Keratinocyte (primary cell): Measurements from ENCODE around the gene BRCA2. TPM values are rescaled to one million over a fixed set of nuclear protein-coding genes. Genes with fewer than 3 reads are reported as not detected.

Experiments used
- DNase-seq: peaks from one replicate; pipeline ENCODE4 v3.0.0-alpha.2; 2011; ENCODE audit warnings: low read depth, missing footprints, low spot score
- FAIRE-seq: peaks from 2 replicates; lab custom pipeline; 2011; peaks lifted over from hg19 to GRCh38; lab: Jason Lieb, UNC
- H2AFZ ChIP-seq: 2 replicates; pipeline ENCODE4 v1.6.0; 2012; ENCODE audit warnings: low read length, control low read depth, inconsistent platforms; ENCODE audit not compliant: control insufficient read depth
- H3K27ac ChIP-seq: 2 replicates; pipeline ENCODE4 v1.5.1; 2011; ENCODE audit warnings: low read length; ENCODE audit not compliant: control insufficient read depth, insufficient read depth
- H3K27me3 ChIP-seq: 3 replicates; pipeline ENCODE4 v1.6.0; 2011; ENCODE audit warnings: low read length; ENCODE audit not compliant: control insufficient read depth, insufficient read depth; ENCODE audit errors: extremely low read depth
- H3K36me3 ChIP-seq, 2 experiments: 2 replicates in 1 of 2; 3 replicates in 1 of 2; pipeline ENCODE4 v1.5.1; 2011; ENCODE audit warnings: low read length in 2 of 2, mild to moderate bottlenecking in 1 of 2; ENCODE audit not compliant: control insufficient read depth in 2 of 2, insufficient read depth in 2 of 2; ENCODE audit errors: extremely low read depth in 1 of 2
- H3K4me1 ChIP-seq: 3 replicates; pipeline ENCODE4 v1.5.1; 2011; ENCODE audit warnings: low read length; ENCODE audit not compliant: control insufficient read depth, insufficient read depth; ENCODE audit errors: extremely low read depth
- H3K4me2 ChIP-seq: 3 replicates; pipeline ENCODE4 v1.6.0; 2011; ENCODE audit warnings: low read depth, low read length; ENCODE audit not compliant: control insufficient read depth, insufficient read depth; ENCODE audit errors: extremely low read depth
- H3K4me3 ChIP-seq, 3 experiments: fragments of 200-600 bp in 1 of 3; sonication (generic) in 1 of 3; 2 replicates in 2 of 3; 3 replicates in 1 of 3; pipeline ENCODE4 v1.5.1; 2011 to 2016; ENCODE audit warnings: low read length in 3 of 3, mild to moderate bottlenecking in 3 of 3, control low read depth in 2 of 3, inconsistent platforms in 1 of 3, low read depth in 1 of 3, mixed read lengths in 1 of 3, mixed run types in 1 of 3, moderate library complexity in 1 of 3; ENCODE audit not compliant: control insufficient read depth in 2 of 3, insufficient read depth in 2 of 3; ENCODE audit errors: extremely low read depth in 1 of 3
- H3K79me2 ChIP-seq: 2 replicates; pipeline ENCODE4 v1.6.0; 2012; ENCODE audit warnings: low read length; ENCODE audit not compliant: control insufficient read depth, insufficient read depth
- H3K9ac ChIP-seq: 3 replicates; pipeline ENCODE4 v1.6.0; 2011; ENCODE audit warnings: low read length; ENCODE audit not compliant: control insufficient read depth, insufficient read depth; ENCODE audit errors: extremely low read depth
- H3K9me1 ChIP-seq: 3 replicates; pipeline ENCODE4 v1.6.0; 2011; ENCODE audit warnings: low read length; ENCODE audit not compliant: control insufficient read depth, insufficient read depth; ENCODE audit errors: extremely low read depth
- H3K9me3 ChIP-seq: 2 replicates; pipeline ENCODE4 v1.5.1; 2012; ENCODE audit warnings: low read depth, low read length; ENCODE audit not compliant: control insufficient read depth
- H4K20me1 ChIP-seq: 3 replicates; pipeline ENCODE4 v1.6.0; 2011; ENCODE audit warnings: low read length; ENCODE audit not compliant: control insufficient read depth, insufficient read depth; ENCODE audit errors: extremely low read depth
- CTCF ChIP-seq, 3 experiments: IDR thresholded peaks in 1 of 3; conservative IDR thresholded peaks in 1 of 3; optimal IDR thresholded peaks in 1 of 3; 2 replicates in 2 of 3; 3 replicates in 1 of 3; pipeline versions ENCODE3 to v1.5.1; 2011; ENCODE audit warnings: low read length in 3 of 3, mild to moderate bottlenecking in 3 of 3, moderate library complexity in 2 of 3, control low read depth in 1 of 3, inconsistent platforms in 1 of 3; ENCODE audit not compliant: insufficient read depth in 2 of 3; ENCODE audit errors: extremely low read depth in 1 of 3
- EZH2 ChIP-seq: IDR thresholded peaks from one replicate; pipeline ENCODE4 v1.6.1; 2012; ENCODE audit warnings: inconsistent platforms, mild to moderate bottlenecking, low read length, moderate library complexity
- dilution Hi-C: fragments of 300-500 bp; cut with MboI; formaldehyde crosslinking; loops from one replicate; pipeline ENCODE4 v1.7.0; 2020; ENCODE audit warnings: low sequenced_read_pairs; ENCODE audit not compliant: extremely low pct_ligation_motif_present
- polyA plus RNA-seq, 5 experiments: library from polyadenylated mRNA; depleted of rRNA in 3 of 5; stranded (reverse) in 3 of 5; stranded (forward) in 1 of 5; unstranded in 1 of 5; fragments of >200 nt; gene quantifications; 1 replicate in 1 of 5; 2 replicates in 3 of 5; 3 replicates in 1 of 5; pipeline versions ENCODE4 v1.2.1 to v1.2.3, GENCODE V29; 2011 to 2012; ENCODE audit warnings: missing spikeins in 2 of 5, low read depth in 1 of 5, low replicate concordance in 1 of 5

Gene BRCA2
- polyA plus RNA-seq, 1 donor (not counting 4 experiments of a cell fraction or from before 2014, with no cell fraction given), result 2.4 TPM

GRCh38 chr13:32282096-32282711 is 33.1 kb upstream of the BRCA2 start:
- Histone ChIP-seq H3K9ac (no peak overlapping the region), H2AFZ (no peak overlapping the region), H3K27ac (no peak overlapping the region), H3K79me2 (no peaks in the 10 kb centered on the region), H3K27me3 (no peaks in the 10 kb centered on the region), H3K36me3 (no peaks in the 10 kb centered on the region), H3K4me3 (no peak overlapping the region), H3K4me2 (no peak overlapping the region), H3K9me1 (no peaks in the 10 kb centered on the region), H4K20me1 (no peaks in the 10 kb centered on the region), H3K4me1 (peaks cover 5% of the 10 kb centered on the region), H3K9me3 (no peaks in the 10 kb centered on the region)
- no peak for TF ChIP-seq EZH2
- TF ChIP-seq CTCF (optimal IDR thresholded peaks at IDR 0.05 in 1 of 3, IDR thresholded peaks at IDR 0.05 in 1 of 3, conservative IDR thresholded peaks at IDR 0.05 in 1 of 3; ENCODE audit: extremely low read depth in 1 of 3, insufficient read depth in 2 of 3, low read length in 3 of 3), result no peak
- no peak for FAIRE-seq
- dilution Hi-C loops, result no loop called here
- DNase-seq, result no peak

- no peak for FAIRE-seq
Measured at GRCh38 chr13:32284927-32285632, 30.2 kb upstream of the BRCA2 start.

More at GRCh38 chr13:32284927-32285632, 30.2 kb upstream of the BRCA2 start:
- dilution Hi-C loops, result no loop called here
- H3K9me1 ChIP-seq, result no peaks in the 10 kb centered on the region
- H3K27me3 ChIP-seq, result no peaks in the 10 kb centered on the region
- no peak for TF ChIP-seq CTCF (optimal IDR thresholded peaks at IDR 0.05 in 1 of 3, IDR thresholded peaks at IDR 0.05 in 1 of 3, conservative IDR thresholded peaks at IDR 0.05 in 1 of 3; ENCODE audit: extremely low read depth in 1 of 3, insufficient read depth in 2 of 3, low read length in 3 of 3)
- no peak for TF ChIP-seq EZH2
- no peak overlapping the region for H3K4me2 ChIP-seq
- no peak overlapping the region for H3K4me3 ChIP-seq
- H3K79me2 ChIP-seq, result no peaks in the 10 kb centered on the region
- H4K20me1 ChIP-seq, result no peaks in the 10 kb centered on the region
- H3K9me3 ChIP-seq, result no peaks in the 10 kb centered on the region
- no peak overlapping the region for H2AFZ ChIP-seq
- no peak overlapping the region for H3K27ac ChIP-seq
- no peak for DNase-seq
- peaks cover 5% of the 10 kb centered on the region for H3K4me1 ChIP-seq
- no peak overlapping the region for H3K9ac ChIP-seq
- no peaks in the 10 kb centered on the region for H3K36me3 ChIP-seq
